Peyer's patch (tissue), 4 donors: ENCODE measurements around the gene ZPR1. TPM values are rescaled to one million over a fixed set of nuclear protein-coding genes. Genes with fewer than 3 reads are reported as not detected.

ENCODE experiments used
- DNase-seq, 3 donors: peaks; one replicate each; pipeline ENCODE4 v3.0.0-alpha.2; 2017 to 2019
- H3K27ac ChIP-seq, 4 donors: fragments of 200-600 bp; sonication (generic); one replicate each; pipeline ENCODE4 v1.5.1; 2016 to 2019
- H3K27me3 ChIP-seq, 2 donors: fragments of 200-600 bp; sonication (generic); one replicate each; pipeline ENCODE4 v1.5.1; 2019
- H3K36me3 ChIP-seq, 3 donors: fragments of 200-600 bp; sonication (generic); one replicate each; pipeline ENCODE4 v1.5.1; 2016 to 2019
- H3K4me1 ChIP-seq, 4 donors: fragments of 200-600 bp; sonication (generic); one replicate each; pipeline ENCODE4 v1.5.1; 2016 to 2019
- H3K4me3 ChIP-seq, 4 donors: fragments of 200-600 bp; sonication (generic); 1 replicate in 3 of 4; 2 replicates in 1 of 4; pipeline ENCODE4 v1.5.1; 2016 to 2019; ENCODE audit warnings: mild to moderate bottlenecking in 1 of 4
- H3K9me3 ChIP-seq, 4 donors: fragments of 200-600 bp; sonication (generic); one replicate each; pipeline ENCODE4 v1.5.1; 2016 to 2019; ENCODE audit warnings: mild to moderate bottlenecking in 1 of 4
- POLR2A ChIP-seq, 2 donors: fragments of 450-650 bp; IDR thresholded peaks; one replicate each; pipeline ENCODE4 v1.5.1; 2017; ENCODE audit warnings: antibody characterized with exemption in 2 of 2, mild to moderate bottlenecking in 2 of 2, moderate library complexity in 2 of 2
- total RNA-seq, 4 donors: library from RNA; depleted of rRNA; stranded (reverse); fragments of >200 nt; gene quantifications; one replicate each; pipeline ENCODE4 v1.1.0, GENCODE V29; 2016
- TF ChIP-seq, protein P1 (sequence below), 6 experiments: fragments of 450-650 bp in 4 of 6; fragments of 200-600 bp in 2 of 6; sonication (generic) in 1 of 6; IDR thresholded peaks; one replicate each; pipeline ENCODE4 v1.5.1; 2017 to 2019; ENCODE audit warnings: antibody characterized with exemption in 6 of 6, mild to moderate bottlenecking in 3 of 6, moderate library complexity in 1 of 6

Gene ZPR1
- total RNA-seq, 4 donors from 2014 or later: 17.0 to 52.6 (median 32.5) TPM

DNA sequence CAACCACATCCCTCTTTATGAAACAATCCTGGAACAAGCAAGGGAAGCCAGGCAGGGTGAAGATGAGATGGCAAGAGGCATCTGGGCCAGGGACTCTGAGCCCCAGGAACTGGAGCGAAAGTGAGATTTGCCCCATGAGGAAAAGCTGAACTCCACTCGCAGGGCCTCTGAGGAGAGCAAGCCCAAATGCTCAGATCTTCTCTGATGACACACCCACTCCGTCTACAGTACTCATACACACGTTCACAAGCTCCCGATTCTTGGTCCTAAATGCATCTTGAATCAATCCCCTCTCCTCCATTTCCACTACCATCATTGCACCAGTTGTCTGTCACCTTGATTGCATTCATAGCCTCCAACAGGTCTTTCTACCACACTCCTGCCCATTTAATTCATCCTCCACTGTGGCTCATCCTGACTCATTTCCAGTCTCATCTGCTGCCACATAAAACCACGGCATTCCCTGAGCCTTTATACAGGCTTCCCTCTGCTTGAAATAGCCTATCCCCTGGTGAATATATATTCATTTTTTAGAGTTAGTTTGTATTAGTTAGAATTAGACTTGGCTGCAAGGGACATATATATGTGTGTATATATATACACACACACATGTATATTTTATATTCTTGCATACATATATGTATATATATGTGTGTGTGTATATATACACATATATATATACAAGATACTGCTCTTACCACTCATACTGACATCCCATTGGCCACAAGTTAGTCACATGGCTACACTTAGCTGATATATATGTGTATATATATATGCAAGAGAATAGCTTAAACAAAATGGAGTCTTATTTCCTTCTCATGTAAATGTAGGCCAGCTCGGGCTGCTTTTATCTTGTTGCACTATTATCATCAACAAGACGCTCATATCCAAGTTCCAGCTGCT lies 5.3 kb upstream of the ZPR1 start:
- no peaks in the 10 kb centered on the region for H3K36me3 ChIP-seq
- DNase-seq: no peak
- H3K4me1 ChIP-seq: peaks cover 0 to 6% (median 3%) of the 10 kb centered on the region in 4 donors
- no peak overlapping the region for H3K27ac ChIP-seq
- no peak overlapping the region for H3K4me3 ChIP-seq
- no peaks in the 10 kb centered on the region for H3K27me3 ChIP-seq
- H3K9me3 ChIP-seq: no peaks in the 10 kb centered on the region
- TF ChIP-seq, protein P1, sequence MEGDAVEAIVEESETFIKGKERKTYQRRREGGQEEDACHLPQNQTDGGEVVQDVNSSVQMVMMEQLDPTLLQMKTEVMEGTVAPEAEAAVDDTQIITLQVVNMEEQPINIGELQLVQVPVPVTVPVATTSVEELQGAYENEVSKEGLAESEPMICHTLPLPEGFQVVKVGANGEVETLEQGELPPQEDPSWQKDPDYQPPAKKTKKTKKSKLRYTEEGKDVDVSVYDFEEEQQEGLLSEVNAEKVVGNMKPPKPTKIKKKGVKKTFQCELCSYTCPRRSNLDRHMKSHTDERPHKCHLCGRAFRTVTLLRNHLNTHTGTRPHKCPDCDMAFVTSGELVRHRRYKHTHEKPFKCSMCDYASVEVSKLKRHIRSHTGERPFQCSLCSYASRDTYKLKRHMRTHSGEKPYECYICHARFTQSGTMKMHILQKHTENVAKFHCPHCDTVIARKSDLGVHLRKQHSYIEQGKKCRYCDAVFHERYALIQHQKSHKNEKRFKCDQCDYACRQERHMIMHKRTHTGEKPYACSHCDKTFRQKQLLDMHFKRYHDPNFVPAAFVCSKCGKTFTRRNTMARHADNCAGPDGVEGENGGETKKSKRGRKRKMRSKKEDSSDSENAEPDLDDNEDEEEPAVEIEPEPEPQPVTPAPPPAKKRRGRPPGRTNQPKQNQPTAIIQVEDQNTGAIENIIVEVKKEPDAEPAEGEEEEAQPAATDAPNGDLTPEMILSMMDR (IDR thresholded peaks at IDR 0.05): no peak
- no peak for TF ChIP-seq POLR2A (IDR thresholded peaks at IDR 0.05)

DNA sequence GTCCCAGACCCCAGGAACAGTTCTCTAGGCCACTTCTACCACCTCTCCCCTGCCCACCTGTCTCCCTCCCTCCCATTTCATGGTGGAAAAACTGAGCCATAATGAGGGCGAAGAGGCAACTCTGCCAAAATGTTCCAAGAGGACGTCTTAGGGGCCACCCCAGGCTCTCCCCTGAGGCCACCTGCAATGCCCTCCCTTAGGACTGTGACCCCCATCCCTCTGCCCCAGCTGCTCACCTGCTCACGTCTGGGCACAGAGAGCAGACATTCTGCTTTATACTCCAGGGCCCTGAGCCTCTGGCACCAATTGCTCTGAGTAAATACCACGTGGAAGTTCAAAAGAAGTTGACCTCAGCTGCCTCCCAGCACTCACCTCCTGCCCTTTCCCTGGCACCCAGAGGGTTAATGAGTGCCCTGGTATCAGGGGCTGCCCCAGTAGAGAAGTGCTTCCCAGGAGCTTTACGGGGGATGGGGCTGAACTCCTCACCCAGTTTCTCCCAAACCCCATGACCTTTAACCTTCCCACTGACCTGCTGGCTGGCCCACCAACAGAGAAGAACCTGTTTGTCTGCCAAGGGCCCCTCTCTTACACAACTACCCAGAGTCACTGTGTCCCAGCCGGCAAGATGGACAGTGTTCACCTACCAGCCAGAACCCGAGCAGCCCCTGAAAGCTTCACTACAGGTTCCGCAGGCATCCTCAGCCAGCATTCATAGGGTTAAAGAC lies 4.5 kb upstream of the ZPR1 start:
- Histone ChIP-seq H3K27ac (no peak overlapping the region), H3K4me1 (peaks cover 0 to 6% (median 4%) of the 10 kb centered on the region in 4 donors), H3K27me3 (no peaks in the 10 kb centered on the region), H3K4me3 (no peak overlapping the region), H3K36me3 (no peaks in the 10 kb centered on the region), H3K9me3 (no peaks in the 10 kb centered on the region)
- DNase-seq: no peak
- no peak for TF ChIP-seq POLR2A (IDR thresholded peaks at IDR 0.05)
- TF ChIP-seq, protein P1 (IDR thresholded peaks at IDR 0.05): no peak

DNA sequence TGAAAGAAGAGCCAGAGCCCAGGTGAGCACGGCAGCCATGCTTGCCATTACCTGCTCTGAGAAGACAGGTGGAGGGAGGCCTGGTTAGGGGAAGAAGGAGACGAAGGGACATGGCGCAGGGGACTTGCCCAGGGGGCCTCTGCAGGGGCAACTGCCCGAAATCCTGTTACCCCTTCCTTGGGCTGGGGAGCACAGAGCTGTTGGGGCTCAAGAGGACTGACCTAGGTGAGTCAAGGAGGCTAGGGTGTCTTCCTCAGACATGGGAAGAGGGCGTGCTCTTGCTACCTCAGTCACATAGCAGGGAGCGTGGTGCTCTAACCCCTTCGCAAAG lies 4.0 kb upstream of the ZPR1 start, which contains the start of gene APOA5:
Gene APOA5 (minus strand): TSS at position 67 of the 331 bp plus-strand sequence. CDS start 19 bp downstream, at position 48.
- TF ChIP-seq, protein P1 (IDR thresholded peaks at IDR 0.05): no peak
- TF ChIP-seq POLR2A (IDR thresholded peaks at IDR 0.05): no peak
- Histone ChIP-seq H3K9me3 (no peaks in the 10 kb centered on the region), H3K27ac (no peak within 1 kb of the TSS), H3K4me1 (peaks cover 0 to 11% (median 5%) of the 10 kb centered on the region in 4 donors), H3K27me3 (no peaks in the 10 kb centered on the region), H3K4me3 (peak within 1 kb of the TSS in 3 of 4 donors; percentile 13 to 36 (median 15)), H3K36me3 (no peaks in the 10 kb centered on the region)
- no peak for DNase-seq

DNA sequence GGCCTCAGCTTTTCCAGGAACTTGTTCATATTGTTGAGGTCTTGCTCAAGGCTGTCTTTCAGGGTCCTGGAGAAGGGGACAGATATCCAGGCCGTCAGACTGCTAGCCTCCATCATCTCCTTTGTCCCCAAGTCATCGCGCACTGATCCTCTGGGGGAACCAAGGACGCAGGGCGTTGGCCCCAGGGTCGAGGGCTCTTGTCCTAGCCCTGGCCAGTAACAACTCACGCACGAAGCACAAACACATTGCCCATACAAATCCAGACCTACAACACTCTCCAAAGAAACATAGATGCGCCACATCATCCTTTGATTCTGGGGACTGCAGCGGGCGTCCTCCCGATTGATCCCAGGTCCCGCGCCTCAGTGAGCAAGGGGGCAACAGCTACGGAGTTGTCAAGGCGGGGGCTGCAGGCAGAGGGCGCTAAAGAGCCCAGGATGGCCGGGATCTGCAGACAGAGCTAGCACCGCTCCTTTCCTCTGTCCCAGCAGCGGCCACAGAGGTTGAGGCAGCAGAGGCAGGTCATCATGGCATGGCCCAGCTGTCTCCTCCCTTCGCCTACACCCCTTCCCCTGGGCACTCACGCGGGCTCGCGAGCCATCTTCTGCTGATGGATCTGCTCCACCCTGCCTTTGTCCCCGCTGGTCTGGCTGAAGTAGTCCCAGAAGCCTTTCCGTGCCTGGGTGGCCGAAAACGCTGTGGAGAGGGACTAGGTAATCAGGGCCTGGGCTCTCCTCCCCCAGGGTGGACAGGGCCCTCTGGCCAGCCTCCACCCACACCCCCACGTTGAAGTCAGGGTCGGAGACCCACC lies 3.4 kb upstream of the ZPR1 start:
- peaks cover 0 to 16% (median 6%) of the 10 kb centered on the region in 4 donors for H3K4me1 ChIP-seq
- H3K27ac ChIP-seq: no peak overlapping the region
- peak; percentile 70 to 90 (median 86) for DNase-seq
- H3K36me3 ChIP-seq: peaks cover 0 to 4% (median 0%) of the 10 kb centered on the region in 3 donors
- peak overlapping the region in 3 of 4 donors; percentile 13 to 36 (median 15) for H3K4me3 ChIP-seq
- no peak for TF ChIP-seq POLR2A (IDR thresholded peaks at IDR 0.05)
- TF ChIP-seq, protein P1 (IDR thresholded peaks at IDR 0.05): peak; percentile 59 to 96 (median 94)
- no peaks in the 10 kb centered on the region for H3K9me3 ChIP-seq
- no peaks in the 10 kb centered on the region for H3K27me3 ChIP-seq
